Measurements from ENCODE around the gene ENTPD7. TPM values are rescaled to one million over a fixed set of nuclear protein-coding genes. Genes with fewer than 3 reads are reported as not detected.
A peak's percentile ranks its signal among the peaks of the same experiment; 100 is the strongest.

ENTPD7 gene
- total RNA-seq, 1 experiment from 2014 or later: 14.5 TPM

GRCh38 chr10:99693933-99694583 is 34.7 kb downstream of the ENTPD7 start:
- Histone ChIP-seq H2AK5ac (ENCODE audit: insufficient read length, low read length) (no peak overlapping the region), H3K4me1 (ENCODE audit: insufficient read depth, low read length) (no peaks in the 10 kb centered on the region), H3K27ac (ENCODE audit: insufficient read length, low read depth, low read length) (no peak overlapping the region), H3K9ac (ENCODE audit: extremely low read depth, insufficient read length, low read length) (no peak overlapping the region), H3K27me3 (ENCODE audit: insufficient read depth, low read length) (no peaks in the 10 kb centered on the region), H2AFZ (ENCODE audit: low read length) (no peak overlapping the region), H4K5ac (ENCODE audit: insufficient read length, low read depth, low read length) (no peak overlapping the region), H3K79me2 (ENCODE audit: insufficient read depth, low read length) (no peaks in the 10 kb centered on the region), H3K4me2 (ENCODE audit: insufficient read depth, insufficient read length, low read length) (no peak overlapping the region), H3K9me3 (ENCODE audit: control insufficient read depth, low read depth, low read length) (no peaks in the 10 kb centered on the region), H2BK5ac (ENCODE audit: insufficient read length, low read length) (no peak overlapping the region), H3K14ac (ENCODE audit: insufficient read depth, low read length) (no peak overlapping the region), H3K4ac (ENCODE audit: low read depth, low read length) (no peak overlapping the region), H3T11ph (ENCODE audit: low read length) (no peak overlapping the region), H3K23me2 (ENCODE audit: insufficient read length, low read depth, low read length, poor library complexity, severe bottlenecking) (no peaks in the 10 kb centered on the region), H2BK120ac (ENCODE audit: low read depth, low read length, poor library complexity, severe bottlenecking) (no peak overlapping the region), H2BK20ac (ENCODE audit: low read depth, low read length, poor library complexity, severe bottlenecking) (no peak overlapping the region), H3K79me1 (ENCODE audit: insufficient read depth, low read depth, low read length, poor library complexity, severe bottlenecking) (no peaks in the 10 kb centered on the region), H3K23ac (ENCODE audit: insufficient read length, low read depth, low read length) (no peak overlapping the region), H4K20me1 (ENCODE audit: control insufficient read depth, insufficient read depth, insufficient read length) (no peaks in the 10 kb centered on the region), H2BK15ac (ENCODE audit: low read depth, low read length) (no peak overlapping the region), H3K18ac (ENCODE audit: insufficient read length, low read depth, low read length) (no peak overlapping the region), H3K56ac (ENCODE audit: insufficient read length, low read depth, low read length) (no peak overlapping the region), H2BK12ac (ENCODE audit: insufficient read length, low read depth, low read length) (no peak overlapping the region), H4K8ac (replicated peaks; ENCODE audit: insufficient read length, low read depth, low read length) (no peak overlapping the region), H4K91ac (ENCODE audit: insufficient read length, low read depth, low read length) (no peak overlapping the region)
- no peak for TF ChIP-seq CTCF (conservative IDR thresholded peaks at IDR 0.05)
- no peaks in the 10 kb centered on the region for H3K27me3 Mint-ChIP-seq (ENCODE audit: low read depth)
- H3K27ac Mint-ChIP-seq: peak overlapping the region in 1 of 3 experiments; percentile 31; a peak in 1 of 7 replicates
- H3K36me3 Mint-ChIP-seq (ENCODE audit: insufficient read depth in 1 of 3, low read depth in 3 of 3): peaks cover 2 to 47% (median 25%) of the 10 kb centered on the region in 3 experiments; a peak in 6 of 7 replicates
- no peaks in the 10 kb centered on the region for H3K9me3 Mint-ChIP-seq
- WGBS (ENCODE audit: extremely low coverage, insufficient read length, low lambda C conversion rate): no CpG with 5 or more reads among the region's 3 CpGs
- DNase-seq: no peak
- H3K4me3 Mint-ChIP-seq: no peak overlapping the region; a peak in 1 of 5 replicates
- H3K4me1 Mint-ChIP-seq: no peaks in the 10 kb centered on the region
